NCI-H2196 (cell line): ENCODE results near the gene HNRNPH3.
"Not testable (repeated sequence)": the region's sequence is repeated elsewhere in the genome, so short reads cannot be mapped to it uniquely, and the experiment has no call there.

ENCODE experiments used
- DNase-seq: peaks from one replicate; lab custom pipeline; 2025; ENCODE audit not compliant: unreplicated experiment; lab: John Stamatoyannopoulos, UW

The HNRNPH3 gene, protein sequence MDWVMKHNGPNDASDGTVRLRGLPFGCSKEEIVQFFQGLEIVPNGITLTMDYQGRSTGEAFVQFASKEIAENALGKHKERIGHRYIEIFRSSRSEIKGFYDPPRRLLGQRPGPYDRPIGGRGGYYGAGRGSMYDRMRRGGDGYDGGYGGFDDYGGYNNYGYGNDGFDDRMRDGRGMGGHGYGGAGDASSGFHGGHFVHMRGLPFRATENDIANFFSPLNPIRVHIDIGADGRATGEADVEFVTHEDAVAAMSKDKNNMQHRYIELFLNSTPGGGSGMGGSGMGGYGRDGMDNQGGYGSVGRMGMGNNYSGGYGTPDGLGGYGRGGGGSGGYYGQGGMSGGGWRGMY

GRCh38 chr10:68331455-68332258, at the start of gene HNRNPH3:
HNRNPH3 (plus strand) TSS chr10:68332064; CDS start chr10:68337222, 5,158 bp downstream.
- peak; percentile 88 for DNase-seq

DNA sequence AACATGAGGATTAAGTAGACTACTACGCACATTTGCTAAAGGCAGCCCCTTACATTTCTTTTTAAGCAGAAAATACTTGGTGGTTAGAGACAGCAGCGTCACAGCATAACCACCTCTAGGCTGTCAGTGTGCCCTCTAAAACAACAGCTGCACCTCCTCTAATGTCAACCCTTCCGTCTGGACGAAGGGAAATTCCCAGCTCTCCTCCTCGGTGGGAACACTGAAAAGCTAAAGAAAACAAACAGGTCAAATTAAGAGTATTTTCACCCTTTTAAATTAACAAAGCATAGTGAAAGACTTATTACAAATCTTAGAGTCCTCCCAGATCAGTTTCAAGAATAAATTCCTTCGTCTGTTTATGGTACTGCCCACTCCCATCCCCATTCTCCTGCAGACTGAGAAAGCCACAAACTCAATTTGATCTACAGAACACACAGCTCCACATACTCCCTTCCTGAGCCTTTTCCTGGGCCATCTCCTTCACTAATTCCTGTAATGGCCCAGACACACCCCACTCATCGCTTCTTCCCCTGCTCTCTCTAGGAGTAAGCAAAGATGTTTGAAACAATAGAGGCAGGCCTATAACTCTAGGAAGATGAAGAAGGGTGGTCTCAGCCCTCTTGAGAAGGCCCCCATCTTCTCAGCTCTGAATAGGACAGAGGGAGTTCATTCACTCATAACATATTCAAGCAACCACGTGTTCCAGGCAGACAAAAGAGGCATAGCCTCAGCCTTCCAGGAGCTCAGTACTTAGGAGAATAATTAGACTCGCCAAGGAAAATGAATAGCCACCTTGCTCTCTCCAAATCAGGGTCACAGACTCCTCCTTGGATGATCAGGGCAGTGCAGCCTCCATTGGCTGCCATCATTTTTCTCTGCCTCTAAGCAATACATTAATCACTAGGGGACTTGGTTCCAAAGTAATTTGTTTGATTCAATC, 47.5 kb upstream of the HNRNPH3 start:
- no peak for DNase-seq

- no peak for DNase-seq
Observed at GRCh38 chr10:68288717-68289116, 43.1 kb upstream of the HNRNPH3 start.

DNA sequence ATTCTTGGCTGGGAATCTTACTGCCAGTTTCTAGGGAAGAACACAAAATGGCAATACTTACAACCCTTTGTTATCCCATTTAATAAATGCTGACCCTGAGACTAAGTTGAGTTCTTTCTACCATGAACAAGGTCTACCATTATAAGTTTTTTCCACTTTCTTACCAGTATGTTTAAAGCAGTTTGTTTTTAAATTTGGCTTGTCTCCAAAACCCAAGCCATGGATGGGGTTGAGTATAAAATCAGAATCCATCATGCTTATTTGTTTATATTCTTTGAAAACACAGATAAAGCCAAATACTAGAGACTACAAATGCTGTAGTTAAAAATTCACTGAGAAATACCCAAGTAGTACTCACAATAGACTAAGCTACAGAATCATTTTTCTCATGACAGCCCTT, 41.1 kb upstream of the HNRNPH3 start:
- no peak for DNase-seq

DNA sequence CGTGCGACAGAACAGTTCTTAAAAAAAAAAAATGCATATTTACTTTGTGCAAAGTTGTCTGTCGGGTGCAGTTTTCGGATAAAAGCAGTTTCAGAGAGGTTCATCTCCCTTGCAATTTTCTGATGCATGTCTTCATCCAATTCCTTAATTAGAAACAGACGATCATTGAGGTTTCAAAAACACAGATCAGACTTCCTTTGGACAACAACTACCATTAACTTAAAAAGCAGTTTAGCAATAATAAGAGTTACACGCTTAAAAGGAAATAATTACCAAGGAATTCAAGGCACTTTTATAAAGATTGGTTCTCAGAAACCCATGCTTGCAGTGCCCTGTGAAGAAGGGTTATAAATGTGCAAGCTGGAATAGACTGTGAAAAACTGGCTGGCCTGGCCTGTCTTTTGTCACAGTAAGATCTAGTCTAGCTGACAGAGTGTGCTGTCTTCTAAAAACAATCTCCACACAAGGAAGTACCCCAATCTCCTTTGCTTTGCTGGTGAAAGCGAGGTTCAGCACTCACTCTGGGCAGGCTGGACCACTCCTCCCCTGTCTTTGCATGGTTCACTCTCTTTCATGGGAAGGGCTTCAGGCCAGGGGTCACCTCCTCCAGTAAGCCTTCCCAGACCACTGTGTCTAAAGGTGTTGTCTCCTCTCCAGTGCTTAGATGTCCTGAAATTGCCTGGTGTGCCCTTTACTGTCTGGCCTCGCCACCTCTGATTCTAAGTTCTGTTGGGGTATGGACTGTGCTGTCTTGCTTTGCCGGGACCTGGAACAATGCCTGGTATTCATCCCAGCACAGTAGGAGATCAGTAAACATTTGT, 34.8 kb upstream of the HNRNPH3 start:
- no peak for DNase-seq

GRCh38 chr10:68301301-68301700, 30.6 kb upstream of the HNRNPH3 start:
- DNase-seq, result no peak

DNA sequence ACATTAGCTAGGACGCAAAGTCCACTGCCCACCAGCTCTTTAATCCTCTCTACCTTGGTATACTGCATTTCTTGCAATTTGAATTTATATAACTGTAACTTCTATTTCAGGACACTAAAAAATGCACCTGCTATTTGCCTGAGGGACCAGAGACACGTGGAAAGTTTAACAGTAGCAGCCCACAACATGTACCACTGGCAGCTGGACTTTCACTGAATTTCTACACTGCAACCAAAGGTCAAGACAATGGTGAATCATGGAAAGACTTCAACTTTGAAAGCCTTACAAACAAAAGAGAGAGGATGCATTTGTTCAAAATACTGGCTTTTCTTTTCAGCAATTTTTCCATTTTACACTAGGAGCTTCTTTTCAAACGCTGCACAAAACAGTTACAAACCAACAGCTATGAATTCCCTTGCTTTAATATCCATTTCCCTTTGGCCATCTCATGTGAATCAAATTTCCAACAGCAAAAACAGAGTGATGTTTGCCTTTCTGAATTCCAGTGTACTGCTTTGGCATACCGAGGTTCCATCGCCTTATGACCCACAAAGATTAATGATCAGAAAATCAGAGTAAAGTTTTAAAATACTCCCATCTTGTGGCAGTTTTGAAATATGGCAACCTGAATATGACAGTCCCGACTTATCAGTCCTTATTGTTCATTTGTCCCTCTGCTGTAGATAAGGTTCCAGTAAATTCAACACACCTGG, 29.9 kb upstream of the HNRNPH3 start:
- peak; percentile 7 for DNase-seq

GRCh38 chr10:68302503-68302823, 29.4 kb upstream of the HNRNPH3 start:
- no peak for DNase-seq

DNA sequence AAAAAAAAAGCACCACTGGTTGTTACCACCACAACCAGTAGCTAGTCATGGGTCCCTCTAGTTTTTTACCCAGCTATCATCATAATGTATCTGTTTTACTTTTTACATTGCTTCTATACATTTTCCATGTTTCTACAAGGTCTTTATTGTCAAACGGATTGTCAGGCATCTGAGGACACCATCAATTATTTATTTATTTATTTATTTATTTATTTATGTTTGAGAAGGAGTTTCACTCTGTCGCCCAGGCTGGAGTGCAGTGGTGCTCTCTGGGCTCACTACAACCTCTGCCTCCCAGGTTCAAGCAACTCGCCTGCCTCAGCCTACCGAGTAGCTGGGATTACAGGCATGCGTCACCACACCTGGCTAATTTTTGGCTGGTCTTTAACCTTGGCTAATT, 29.0 kb upstream of the HNRNPH3 start:
- DNase-seq, result no peak

GRCh38 chr10:68303849-68304412, 27.9 kb upstream of the HNRNPH3 start:
- DNase-seq, result peak; percentile 32

GRCh38 chr10:68305854-68306253, 26.0 kb upstream of the HNRNPH3 start:
- no peak for DNase-seq

DNA sequence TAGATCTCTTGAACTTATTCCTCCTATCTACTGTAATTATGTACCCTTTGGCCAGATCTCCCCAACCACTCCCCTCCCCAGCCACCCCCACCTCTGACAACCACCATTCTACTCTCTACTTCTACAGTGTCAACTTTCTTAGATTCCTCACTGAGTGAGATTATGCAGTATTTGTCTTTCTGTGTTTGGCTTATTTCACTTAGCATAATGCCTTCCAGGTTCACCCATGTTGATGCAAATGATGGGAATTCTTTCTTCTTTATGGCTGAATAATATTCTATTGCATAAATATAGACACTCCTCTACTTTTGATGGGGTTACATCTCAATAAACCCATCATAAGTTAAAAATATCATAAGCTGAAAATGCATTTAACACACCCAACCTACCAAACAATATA, 21.3 kb upstream of the HNRNPH3 start:
- no peak for DNase-seq

GRCh38 chr10:68314930-68315329, 16.9 kb upstream of the HNRNPH3 start:
- DNase-seq, result not testable (repeated sequence)

DNA sequence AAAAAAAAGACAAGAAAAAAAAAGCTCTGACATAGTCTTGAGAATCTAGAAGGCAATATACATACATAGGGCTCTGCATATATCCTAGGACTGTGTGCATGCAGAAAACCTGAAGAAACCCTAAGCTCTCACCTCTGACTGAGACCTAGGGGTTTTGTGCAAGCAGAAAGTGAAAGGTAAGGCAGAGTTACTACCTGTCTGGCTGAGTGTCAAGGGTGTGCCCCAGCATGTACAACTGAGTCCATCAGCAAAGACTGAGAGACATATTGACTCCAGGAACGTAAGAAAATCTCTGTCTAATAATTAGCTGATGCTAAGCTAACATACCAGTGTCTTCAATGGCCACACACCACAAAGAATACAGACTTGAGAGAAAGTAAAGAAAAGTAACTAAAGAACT, 16.3 kb upstream of the HNRNPH3 start:
- no peak for DNase-seq

- no peak for DNase-seq
Observed at GRCh38 chr10:68318331-68319059, 13.4 kb upstream of the HNRNPH3 start.

DNA sequence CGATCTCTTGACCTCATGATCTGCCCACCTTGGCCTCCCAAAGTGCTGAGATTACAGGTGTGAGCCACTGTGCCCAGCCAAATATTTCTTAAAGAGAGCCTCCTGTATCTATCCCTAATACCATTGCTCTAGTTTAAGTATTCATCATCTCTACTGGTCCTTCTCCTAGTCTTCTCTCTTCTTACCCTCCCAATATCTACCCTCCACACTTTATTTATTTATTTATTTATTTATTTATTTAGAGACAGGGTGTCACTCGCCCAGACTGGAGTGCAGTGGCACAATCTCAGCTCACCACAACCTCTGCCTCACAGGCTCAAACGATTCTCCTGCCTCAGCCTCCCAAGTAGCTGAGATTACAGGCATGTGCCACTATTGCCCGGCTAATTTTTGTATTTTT, 7.5 kb upstream of the HNRNPH3 start:
- DNase-seq, result not testable (repeated sequence)

DNA sequence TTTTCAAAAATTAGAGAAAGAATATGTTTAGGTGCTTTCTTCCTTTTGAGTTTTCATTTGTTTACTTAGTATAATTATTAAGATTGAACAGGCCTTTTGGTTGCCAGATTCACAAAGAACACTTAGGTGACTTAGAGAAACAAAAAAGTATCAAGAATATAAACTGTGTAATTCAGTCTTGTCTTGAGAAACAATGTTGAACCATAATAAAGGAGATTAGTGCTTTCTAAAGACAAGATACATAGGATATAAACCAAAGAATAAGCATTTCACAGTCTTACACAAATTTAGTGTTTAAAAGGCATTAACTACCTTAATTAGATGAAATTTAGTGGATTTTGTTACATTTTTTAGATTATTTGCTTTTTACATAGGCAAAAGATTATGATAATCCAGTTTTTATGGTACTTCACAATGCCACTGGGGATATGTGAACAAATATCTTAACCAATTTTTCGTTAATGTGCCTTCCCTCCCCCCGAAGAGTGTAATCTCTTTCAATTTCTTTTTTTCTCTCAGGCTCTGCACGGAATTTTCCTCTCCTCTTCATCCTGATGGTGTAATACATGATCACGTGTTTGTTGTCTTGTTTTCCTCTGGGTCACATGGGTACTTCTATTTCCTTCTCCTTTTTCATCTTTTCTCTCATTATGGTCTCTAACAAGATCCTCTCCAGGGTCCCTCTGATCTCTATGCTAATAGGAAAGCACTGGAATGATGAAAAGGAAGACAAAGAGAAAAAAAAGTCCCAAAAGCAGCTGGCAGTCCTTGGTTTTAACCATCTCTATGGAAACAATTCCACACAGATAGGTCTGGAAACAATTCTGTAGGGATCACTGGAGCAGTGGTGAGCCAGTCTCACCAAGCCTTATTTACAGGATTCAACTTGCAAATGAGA, 3.7 kb upstream of the HNRNPH3 start:
- DNase-seq, result peak; percentile 27

DNA sequence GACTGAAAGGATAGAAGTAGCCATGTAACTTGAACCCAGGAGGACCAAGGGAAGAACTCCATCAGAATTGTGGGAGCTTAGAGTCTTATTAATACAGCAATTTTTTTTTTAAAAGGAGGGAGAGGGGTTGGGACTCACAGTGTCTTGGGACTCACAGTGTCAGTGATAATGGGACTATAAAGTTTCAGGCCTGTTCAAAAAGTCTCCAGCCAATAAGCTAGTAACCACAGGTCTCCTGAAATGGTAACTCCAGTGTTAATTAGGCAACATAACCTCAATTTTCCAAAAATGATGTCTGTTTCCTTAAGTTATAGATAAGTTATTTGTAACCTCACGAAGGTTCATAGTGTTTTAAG, 2.4 kb upstream of the HNRNPH3 start:
- no peak for DNase-seq
